ENCODE measurements around the gene BBS5.
"Not testable (repeated sequence)": the region's sequence is repeated elsewhere in the genome, so short reads cannot be mapped to it uniquely, and the experiment has no call there.

- not testable (repeated sequence) for TF ChIP-seq EZH2 (IDR thresholded peaks at IDR 0.05); POLR2AphosphoS5 (IDR thresholded peaks at IDR 0.05; ENCODE audit: borderline replicate concordance, low read depth, low read length)
Observed at GRCh38 chr2:169453044-169453443, 26.2 kb upstream of the BBS5 start.

All from SK-N-MC (cell line).